Fibroblast of skin of right biceps (primary cell): ENCODE measurements around the gene GAS2L3.

Experiments
- DNase-seq: peaks from one replicate; pipeline ENCODE4 v3.0.0-alpha.2; 2013

GAS2L3 gene

GRCh38 chr12:100668945-100669536 is 95.6 kb downstream of the GAS2L3 start:
- DNase-seq: peak; percentile 41

- DNase-seq: no peak
Observed at GRCh38 chr12:100669922-100670321, 96.4 kb downstream of the GAS2L3 start.

GRCh38 chr12:100671396-100672074 is 98.1 kb downstream of the GAS2L3 start:
- DNase-seq: no peak

- no peak for DNase-seq
Observed at GRCh38 chr12:100672075-100672592, 98.7 kb downstream of the GAS2L3 start.

DNA sequence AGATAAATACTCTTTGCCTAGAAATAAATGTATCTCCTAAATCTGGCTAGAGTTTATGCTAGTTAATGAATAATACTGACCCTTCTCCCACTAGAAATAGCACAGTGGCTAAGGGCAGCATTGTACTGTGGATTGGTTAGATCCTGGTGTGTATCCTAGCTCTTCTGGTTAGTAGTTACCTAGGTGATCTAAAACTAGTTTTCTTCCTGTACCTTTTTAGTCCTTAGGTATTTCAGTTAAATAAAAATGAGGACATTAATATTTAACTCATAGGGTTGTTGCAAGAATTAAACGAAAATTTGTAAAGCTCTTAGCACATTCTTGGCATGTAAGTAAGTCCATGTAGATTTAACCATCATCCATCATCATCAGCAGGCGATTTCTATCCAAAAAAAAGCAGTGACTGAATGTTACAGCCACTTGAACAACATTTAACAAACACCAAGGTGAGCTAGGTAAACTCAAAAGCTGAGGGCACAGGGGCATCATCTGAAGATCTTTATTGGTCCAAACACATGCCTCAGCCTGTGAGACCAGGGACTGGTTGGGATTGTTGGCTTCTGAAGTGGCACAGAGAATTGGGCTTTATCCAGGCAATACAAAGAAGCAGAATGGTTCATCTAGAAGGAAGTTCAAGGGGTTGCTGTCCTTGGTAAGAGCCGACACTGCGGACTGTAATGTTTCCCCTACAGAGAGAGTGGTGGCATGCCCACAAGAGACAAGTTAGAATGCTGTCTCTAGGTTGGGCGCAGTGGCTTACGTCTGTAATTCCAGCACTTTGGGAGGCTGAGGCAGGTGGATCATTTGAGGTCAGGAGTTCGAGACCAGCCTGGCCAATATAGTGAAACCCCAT is 100.8 kb downstream of the GAS2L3 start:
- no peak for DNase-seq
